Effector memory CD4-positive, alpha-beta T cell (primary cell): ENCODE data around the gene GNA15.

Experiments
- DNase-seq, 3 donors: peaks; one replicate each; pipeline ENCODE4 v3.0.0-alpha.2; 2020
- H3K27ac ChIP-seq: 2 replicates; pipeline ENCODE4 v1.7.0; 2013; ENCODE audit warnings: mild to moderate bottlenecking, low read length, moderate library complexity; ENCODE audit not compliant: insufficient read depth, poor library complexity, severe bottlenecking
- H3K27me3 ChIP-seq: replicated peaks from 2 replicates; pipeline ENCODE4 v1.7.0; 2013; ENCODE audit warnings: mild to moderate bottlenecking, low read length; ENCODE audit not compliant: insufficient read depth, control insufficient read depth, poor library complexity, severe bottlenecking
- H3K36me3 ChIP-seq: 2 replicates; pipeline ENCODE4 v1.7.0; 2013; ENCODE audit warnings: mild to moderate bottlenecking, low read length, moderate library complexity; ENCODE audit not compliant: control insufficient read depth, insufficient read depth
- H3K4me1 ChIP-seq: 2 replicates; pipeline ENCODE4 v1.7.0; 2013; ENCODE audit warnings: low read length, mild to moderate bottlenecking; ENCODE audit not compliant: control insufficient read depth, insufficient read depth, poor library complexity, severe bottlenecking
- H3K4me3 ChIP-seq: 2 replicates; pipeline ENCODE4 v1.7.0; 2013; ENCODE audit warnings: low read length, low read depth, mild to moderate bottlenecking; ENCODE audit not compliant: insufficient read depth, poor library complexity, severe bottlenecking
- H3K9me3 ChIP-seq: 2 replicates; pipeline ENCODE4 v1.7.0; 2013; ENCODE audit warnings: mild to moderate bottlenecking, low read length, moderate library complexity; ENCODE audit not compliant: control insufficient read depth

The GNA15 gene

GRCh38 chr19:3115411-3115810 lies 20.4 kb upstream of the GNA15 start:
- Histone ChIP-seq H3K27me3 (no peaks in the 10 kb centered on the region), H3K36me3 (no peaks in the 10 kb centered on the region), H3K4me1 (no peaks in the 10 kb centered on the region)

GRCh38 chr19:3115916-3116602 lies 19.8 kb upstream of the GNA15 start:
- Histone ChIP-seq H3K36me3 (no peaks in the 10 kb centered on the region), H3K27ac (no peak overlapping the region), H3K27me3 (no peaks in the 10 kb centered on the region), H3K4me1 (no peaks in the 10 kb centered on the region), H3K4me3 (no peak overlapping the region), H3K9me3 (no peaks in the 10 kb centered on the region)
- no peak for DNase-seq

More at GRCh38 chr19:3115411-3115810, 20.4 kb upstream of the GNA15 start:
- H3K27ac ChIP-seq = no peak overlapping the region
- no peak overlapping the region for H3K4me3 ChIP-seq
- no peaks in the 10 kb centered on the region for H3K9me3 ChIP-seq
- DNase-seq = no peak

DNA sequence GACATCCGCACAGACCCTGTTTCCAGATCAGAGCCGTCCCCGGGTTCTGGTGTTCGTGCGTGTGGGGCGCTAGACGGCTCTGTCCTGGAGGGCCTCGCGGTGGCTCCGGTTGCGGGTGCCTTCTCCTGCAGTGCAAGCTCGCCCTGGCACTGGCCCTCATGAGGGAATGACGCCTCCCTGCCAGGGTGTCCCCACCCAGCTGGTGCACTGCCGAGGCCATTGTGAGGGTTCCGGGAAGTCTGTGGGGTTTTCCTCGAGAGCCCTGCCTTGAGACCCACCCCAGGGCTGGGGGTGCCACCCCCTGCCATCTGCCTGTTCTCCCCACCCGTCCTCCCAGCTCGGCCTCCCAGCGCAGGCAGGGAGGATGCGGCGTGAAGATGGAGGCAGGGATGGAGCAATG lies 19.2 kb upstream of the GNA15 start:
- Histone ChIP-seq H3K27me3 (no peaks in the 10 kb centered on the region), H3K27ac (no peak overlapping the region), H3K36me3 (no peaks in the 10 kb centered on the region), H3K4me1 (no peaks in the 10 kb centered on the region), H3K4me3 (no peak overlapping the region), H3K9me3 (no peaks in the 10 kb centered on the region)
- no peak for DNase-seq

GRCh38 chr19:3117716-3118115 lies 18.1 kb upstream of the GNA15 start:
- no peaks in the 10 kb centered on the region for H3K36me3 ChIP-seq

GRCh38 chr19:3118232-3119070 lies 17.4 kb upstream of the GNA15 start:
- Histone ChIP-seq H3K27ac (no peak overlapping the region), H3K27me3 (no peaks in the 10 kb centered on the region), H3K4me3 (no peak overlapping the region), H3K4me1 (no peaks in the 10 kb centered on the region), H3K9me3 (no peaks in the 10 kb centered on the region), H3K36me3 (no peaks in the 10 kb centered on the region)
- DNase-seq = no peak

More at GRCh38 chr19:3117716-3118115, 18.1 kb upstream of the GNA15 start:
- Histone ChIP-seq H3K9me3 (no peaks in the 10 kb centered on the region), H3K4me1 (no peaks in the 10 kb centered on the region), H3K27me3 (no peaks in the 10 kb centered on the region), H3K27ac (no peak overlapping the region), H3K4me3 (no peak overlapping the region)
- DNase-seq = no peak

DNA sequence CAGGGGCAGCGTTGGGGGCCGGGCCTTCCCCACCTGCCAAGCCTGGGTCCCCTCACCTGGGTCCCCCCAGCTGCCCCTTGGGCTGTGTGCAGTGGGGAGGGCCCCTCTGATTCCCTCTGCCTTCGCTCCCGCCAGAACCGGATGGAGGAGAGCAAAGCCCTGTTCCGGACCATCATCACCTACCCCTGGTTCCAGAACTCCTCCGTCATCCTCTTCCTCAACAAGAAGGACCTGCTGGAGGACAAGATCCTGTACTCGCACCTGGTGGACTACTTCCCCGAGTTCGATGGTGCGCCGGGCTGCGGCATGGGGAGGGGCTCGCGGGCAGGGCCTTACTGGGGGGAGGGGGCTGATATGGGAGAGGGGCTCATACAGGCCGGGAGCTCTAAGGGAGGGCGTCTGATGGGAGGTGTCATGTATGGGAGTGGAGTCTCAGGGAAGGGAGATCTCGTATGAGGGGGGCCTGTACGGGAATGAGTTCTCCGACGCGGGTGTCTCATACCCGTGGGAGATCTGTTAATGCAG lies 16.7 kb upstream of the GNA15 start:
- no peaks in the 10 kb centered on the region for H3K36me3 ChIP-seq
- no peaks in the 10 kb centered on the region for H3K27me3 ChIP-seq
- no peak for DNase-seq
- no peaks in the 10 kb centered on the region for H3K9me3 ChIP-seq
- H3K27ac ChIP-seq = no peak overlapping the region
- H3K4me3 ChIP-seq = no peak overlapping the region
- no peaks in the 10 kb centered on the region for H3K4me1 ChIP-seq

DNA sequence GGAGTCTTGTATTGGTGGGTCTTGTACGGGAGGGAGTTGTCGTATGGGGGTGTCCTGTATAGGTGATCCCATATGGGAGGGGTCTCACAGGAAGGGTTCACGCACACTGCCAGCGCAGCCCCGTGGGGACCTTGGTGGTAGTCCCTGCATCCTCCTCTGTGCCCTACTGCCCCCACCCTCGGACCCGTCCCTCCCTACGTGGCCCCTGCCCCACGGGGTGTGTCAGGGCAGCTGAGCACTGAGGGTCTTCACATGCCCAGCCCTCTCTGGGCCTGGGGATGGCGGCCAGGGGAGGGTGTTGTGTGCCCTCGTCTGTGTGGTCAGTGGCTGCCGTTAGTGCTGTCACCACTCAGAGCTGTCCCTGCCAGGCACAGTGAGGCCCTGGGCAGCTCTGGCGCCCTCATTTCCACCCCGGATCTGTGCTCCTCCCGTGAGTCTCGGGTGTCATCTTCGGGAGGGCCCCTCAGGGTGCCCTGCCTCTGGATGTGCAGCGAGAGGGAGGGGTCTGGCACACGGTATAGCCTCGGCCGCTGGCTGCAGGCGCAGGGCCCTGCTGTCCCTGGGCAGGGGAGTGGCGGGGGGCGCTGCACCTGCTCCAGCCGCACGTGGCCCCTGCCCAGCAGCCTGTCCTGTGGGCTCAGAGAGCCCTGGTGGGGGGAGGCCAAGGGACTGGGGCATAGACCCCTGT lies 16.0 kb upstream of the GNA15 start:
- H3K36me3 ChIP-seq = no peaks in the 10 kb centered on the region
- H3K9me3 ChIP-seq = no peaks in the 10 kb centered on the region
- H3K4me1 ChIP-seq = no peaks in the 10 kb centered on the region
- H3K27me3 ChIP-seq = no peaks in the 10 kb centered on the region
- no peak overlapping the region for H3K4me3 ChIP-seq
- no peak overlapping the region for H3K27ac ChIP-seq
- no peak for DNase-seq

GRCh38 chr19:3120611-3121276 lies 15.1 kb upstream of the GNA15 start:
- no peak overlapping the region for H3K27ac ChIP-seq
- H3K27me3 ChIP-seq = no peaks in the 10 kb centered on the region
- H3K36me3 ChIP-seq = no peaks in the 10 kb centered on the region
- DNase-seq = no peak
- H3K4me1 ChIP-seq = no peaks in the 10 kb centered on the region
- H3K4me3 ChIP-seq = no peak overlapping the region
- no peaks in the 10 kb centered on the region for H3K9me3 ChIP-seq

DNA sequence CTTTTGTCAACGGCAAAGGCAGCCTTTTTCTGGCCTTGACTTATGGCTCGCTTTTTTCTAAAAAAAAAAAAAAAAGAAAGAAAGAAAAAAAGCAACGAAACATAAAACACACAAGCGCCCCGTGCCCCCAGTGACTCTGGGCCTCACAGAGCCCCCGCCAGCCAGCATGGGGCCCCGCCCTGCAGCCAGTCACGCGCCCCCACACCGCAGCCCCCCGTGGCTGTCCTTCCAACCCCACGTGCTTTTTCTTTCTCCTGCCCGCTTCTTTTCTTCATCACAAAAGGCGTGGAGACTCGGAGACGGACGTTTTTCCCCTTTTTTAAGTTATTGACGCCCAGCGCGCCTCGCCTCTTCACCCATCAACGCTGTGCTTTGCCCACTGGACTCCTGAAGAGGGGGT lies 14.4 kb upstream of the GNA15 start:
- no peaks in the 10 kb centered on the region for H3K4me1 ChIP-seq
- H3K36me3 ChIP-seq = no peaks in the 10 kb centered on the region
- H3K27ac ChIP-seq = no peak overlapping the region
- no peak for DNase-seq
- H3K27me3 ChIP-seq = no peaks in the 10 kb centered on the region
- H3K9me3 ChIP-seq = no peaks in the 10 kb centered on the region
- no peak overlapping the region for H3K4me3 ChIP-seq
